H54 (cell line): ENCODE results near the gene TIPARP.
A peak's percentile ranks its signal among the peaks of the same experiment; 100 is the strongest.

Experiments used
- DNase-seq: peaks from one replicate; pipeline ENCODE4 v3.0.0; 2011; ENCODE audit warnings: low spot score, mixed read lengths; ENCODE audit not compliant: insufficient read length
- FAIRE-seq: peaks from 3 replicates; lab custom pipeline; 2011; peaks lifted over from hg19 to GRCh38; lab: Jason Lieb, UNC
- POLR2A ChIP-seq: IDR thresholded peaks from 2 replicates; pipeline ENCODE4 v1.6.1; 2011; ENCODE audit warnings: low read depth, mild to moderate bottlenecking, low read length

The TIPARP gene, protein sequence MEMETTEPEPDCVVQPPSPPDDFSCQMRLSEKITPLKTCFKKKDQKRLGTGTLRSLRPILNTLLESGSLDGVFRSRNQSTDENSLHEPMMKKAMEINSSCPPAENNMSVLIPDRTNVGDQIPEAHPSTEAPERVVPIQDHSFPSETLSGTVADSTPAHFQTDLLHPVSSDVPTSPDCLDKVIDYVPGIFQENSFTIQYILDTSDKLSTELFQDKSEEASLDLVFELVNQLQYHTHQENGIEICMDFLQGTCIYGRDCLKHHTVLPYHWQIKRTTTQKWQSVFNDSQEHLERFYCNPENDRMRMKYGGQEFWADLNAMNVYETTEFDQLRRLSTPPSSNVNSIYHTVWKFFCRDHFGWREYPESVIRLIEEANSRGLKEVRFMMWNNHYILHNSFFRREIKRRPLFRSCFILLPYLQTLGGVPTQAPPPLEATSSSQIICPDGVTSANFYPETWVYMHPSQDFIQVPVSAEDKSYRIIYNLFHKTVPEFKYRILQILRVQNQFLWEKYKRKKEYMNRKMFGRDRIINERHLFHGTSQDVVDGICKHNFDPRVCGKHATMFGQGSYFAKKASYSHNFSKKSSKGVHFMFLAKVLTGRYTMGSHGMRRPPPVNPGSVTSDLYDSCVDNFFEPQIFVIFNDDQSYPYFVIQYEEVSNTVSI

DNA sequence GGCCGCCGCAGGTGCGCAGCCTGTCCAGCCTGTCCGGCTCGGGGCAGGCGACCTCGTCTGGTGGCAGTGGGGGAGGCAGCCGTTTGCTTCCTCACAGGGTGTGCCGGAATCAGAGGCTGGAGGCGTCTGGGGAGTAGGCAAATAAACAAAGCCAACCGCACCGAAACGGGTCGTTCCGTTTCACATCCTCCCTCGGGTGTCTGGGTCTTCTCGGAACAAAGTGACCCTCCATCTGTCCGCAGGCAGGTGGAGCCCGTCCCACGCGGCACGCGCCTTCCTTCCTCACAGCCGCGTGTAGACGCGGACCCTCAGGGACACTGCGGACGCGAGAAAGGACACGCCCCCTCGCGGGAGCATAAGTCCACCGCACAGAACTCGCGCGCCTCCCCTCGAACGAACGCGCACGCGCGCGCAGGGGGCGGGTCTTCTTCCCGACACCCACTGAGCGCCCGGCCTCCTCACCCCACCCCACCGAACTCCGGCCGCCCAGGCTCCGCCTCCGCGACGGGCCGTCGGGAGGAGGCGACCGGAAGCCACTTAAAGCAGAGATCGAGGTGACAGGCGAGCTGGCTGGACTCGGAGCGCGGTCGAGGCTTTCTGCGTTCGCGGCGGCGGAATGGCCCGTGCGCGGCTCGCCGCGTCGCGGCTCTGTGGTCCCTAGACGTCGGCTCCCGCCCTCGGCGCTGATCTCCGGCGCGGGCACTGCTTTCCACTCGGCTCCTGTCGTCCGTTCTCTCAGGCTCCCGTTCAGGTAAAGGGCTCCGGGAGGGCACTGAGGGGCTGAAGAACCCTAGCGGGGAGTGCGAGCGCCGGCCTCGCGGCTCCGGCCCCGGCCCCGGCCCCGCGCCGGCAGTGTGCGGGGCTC, at the start of gene TIPARP:
Gene TIPARP, plus strand, starts transcription at position 545 of the 865 bp plus-strand sequence. CDS start 3,108 bp downstream, outside the sequence.
- DNase-seq: peak; percentile 90
- peak; percentile 96 for TF ChIP-seq POLR2A
- peak; percentile 93 for FAIRE-seq

- DNase-seq: peak; percentile 27
- peak; percentile 95 for FAIRE-seq
- no peak for TF ChIP-seq POLR2A
Measured at GRCh38 chr3:156626104-156626503, 48.3 kb upstream of the TIPARP start.

GRCh38 chr3:156627946-156628569, 46.3 kb upstream of the TIPARP start:
- no peak for FAIRE-seq
- no peak for DNase-seq
- TF ChIP-seq POLR2A: no peak

- FAIRE-seq (no peak), DNase-seq (no peak)
- no peak for TF ChIP-seq POLR2A
Measured at GRCh38 chr3:156628836-156629618, 45.4 kb upstream of the TIPARP start.

DNA sequence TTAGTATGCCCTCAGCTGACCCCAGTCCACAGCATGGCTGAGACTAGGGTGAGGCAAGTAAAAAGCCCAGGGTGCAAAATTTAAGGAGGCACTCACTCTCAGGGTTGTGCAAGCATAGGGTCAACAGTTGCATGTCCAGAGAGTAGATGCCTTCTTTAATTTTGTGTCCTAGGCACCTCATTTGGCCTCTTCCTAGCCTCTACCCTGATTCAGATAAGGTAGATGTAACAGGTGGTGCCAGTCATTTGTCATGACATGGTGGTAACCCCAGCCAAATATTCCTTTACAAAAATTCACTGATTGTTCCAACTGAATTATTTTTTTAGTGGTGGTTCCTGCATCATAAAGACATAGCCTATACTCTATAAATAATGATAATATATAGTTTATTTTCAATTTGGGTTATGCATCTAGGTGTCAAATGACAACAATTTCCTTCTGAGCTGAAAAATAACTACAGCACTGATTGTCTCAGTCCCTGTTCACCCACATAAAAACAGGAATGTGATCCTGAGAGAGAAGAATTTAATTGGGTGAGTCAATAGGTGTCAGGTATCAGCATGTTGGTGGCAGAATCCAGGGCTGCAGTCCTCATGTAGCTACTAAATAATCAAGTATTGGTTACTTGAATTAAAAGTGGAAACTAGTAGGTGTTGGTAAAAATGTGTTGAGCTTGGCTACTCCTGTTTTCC, 44.2 kb upstream of the TIPARP start:
- no peak for TF ChIP-seq POLR2A
- DNase-seq (no peak), FAIRE-seq (no peak)

DNA sequence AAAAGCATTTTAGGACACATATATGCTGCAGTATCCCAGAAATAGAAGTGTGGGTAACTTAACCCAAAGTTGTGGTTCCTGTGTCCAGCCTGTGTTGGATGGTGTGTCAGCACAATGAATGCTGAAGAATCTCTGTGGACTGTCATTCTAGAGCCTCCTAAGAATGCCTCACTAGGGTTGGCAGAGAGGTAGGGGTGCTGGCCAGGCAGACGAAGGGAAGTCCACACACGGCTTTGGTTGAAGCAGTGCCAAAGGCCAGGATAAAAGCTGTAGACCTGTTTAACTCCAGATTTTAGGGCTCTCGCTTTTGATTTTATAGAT, 43.7 kb upstream of the TIPARP start:
- TF ChIP-seq POLR2A: no peak
- FAIRE-seq (no peak), DNase-seq (no peak)

- FAIRE-seq (no peak), DNase-seq (no peak)
- TF ChIP-seq POLR2A: no peak
Measured at GRCh38 chr3:156631323-156631722, 43.1 kb upstream of the TIPARP start.

- FAIRE-seq: no peak
Measured at GRCh38 chr3:156632601-156633000, 41.8 kb upstream of the TIPARP start.

GRCh38 chr3:156633335-156633734, 41.1 kb upstream of the TIPARP start:
- FAIRE-seq: no peak
- DNase-seq: no peak
- no peak for TF ChIP-seq POLR2A

More at GRCh38 chr3:156632601-156633000, 41.8 kb upstream of the TIPARP start:
- DNase-seq: no peak
- TF ChIP-seq POLR2A: no peak

- TF ChIP-seq POLR2A: no peak
- FAIRE-seq: no peak
- DNase-seq: no peak
Measured at GRCh38 chr3:156635034-156635433, 39.4 kb upstream of the TIPARP start.

- no peak for DNase-seq
- TF ChIP-seq POLR2A: no peak
- FAIRE-seq: no peak
Measured at GRCh38 chr3:156635973-156636372, 38.4 kb upstream of the TIPARP start.

DNA sequence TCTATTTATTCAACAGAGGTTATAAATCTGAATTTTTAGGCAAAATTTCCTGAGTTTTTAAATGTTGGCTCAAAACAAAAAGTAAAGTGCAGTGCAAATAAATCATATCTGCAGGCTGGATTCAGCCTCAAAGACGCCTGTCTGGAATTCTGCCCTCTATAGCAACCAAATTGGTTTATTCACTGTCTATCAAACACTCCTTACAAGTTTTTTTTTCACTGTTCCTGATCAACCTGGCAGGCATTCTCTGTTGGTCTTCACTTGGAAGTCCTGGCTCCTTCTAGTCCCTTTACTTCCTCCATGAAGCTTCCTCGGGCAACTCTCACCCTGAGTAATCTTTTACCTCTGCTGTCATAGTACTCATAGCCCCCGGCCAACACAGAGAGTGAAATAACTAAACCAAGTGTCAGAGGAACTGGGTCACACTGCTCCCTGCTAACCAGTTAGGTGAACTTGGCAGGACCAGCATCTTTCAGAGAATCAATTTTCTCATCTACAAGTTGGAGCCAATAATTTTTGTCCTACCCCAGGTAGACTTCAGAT, 36.8 kb upstream of the TIPARP start:
- DNase-seq (no peak), FAIRE-seq (no peak)
- TF ChIP-seq POLR2A: no peak
